ENCODE measurements around the gene COL8A2. TPM values are rescaled to one million over a fixed set of nuclear protein-coding genes. Genes with fewer than 3 reads are reported as not detected.

The COL8A2 gene
- total RNA-seq, 1 donor from 2014 or later = 1.2 TPM

DNA sequence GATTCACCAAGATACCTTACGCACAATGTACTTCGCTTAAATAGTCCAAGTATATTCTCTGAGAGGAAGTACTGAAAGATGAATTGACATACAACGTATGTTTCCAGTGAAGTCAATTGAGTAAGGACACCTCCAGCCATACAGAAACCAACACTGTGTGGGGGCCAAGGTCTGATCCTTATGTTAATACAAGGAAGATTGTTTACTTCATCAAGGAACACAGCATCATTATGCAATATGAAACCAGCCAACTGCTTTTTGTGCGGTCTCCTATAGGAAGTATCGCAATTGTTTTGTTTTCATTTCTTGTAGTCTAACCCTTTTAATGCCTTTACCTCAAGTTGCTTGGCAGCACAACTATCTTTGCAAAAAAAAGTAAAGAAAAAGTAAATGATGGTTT is 69.3 kb downstream of the COL8A2 start:
- Histone ChIP-seq H3K36me3 (peaks cover 25% of the 10 kb centered on the region), H3K27me3 (ENCODE audit: low read depth) (no peaks in the 10 kb centered on the region), H3K4me1 (no peaks in the 10 kb centered on the region), H3K27ac (replicated peaks) (no peak overlapping the region), H3K9me3 (replicated peaks) (no peaks in the 10 kb centered on the region), H3K4me3 (no peak overlapping the region)
- TF ChIP-seq, protein P1, sequence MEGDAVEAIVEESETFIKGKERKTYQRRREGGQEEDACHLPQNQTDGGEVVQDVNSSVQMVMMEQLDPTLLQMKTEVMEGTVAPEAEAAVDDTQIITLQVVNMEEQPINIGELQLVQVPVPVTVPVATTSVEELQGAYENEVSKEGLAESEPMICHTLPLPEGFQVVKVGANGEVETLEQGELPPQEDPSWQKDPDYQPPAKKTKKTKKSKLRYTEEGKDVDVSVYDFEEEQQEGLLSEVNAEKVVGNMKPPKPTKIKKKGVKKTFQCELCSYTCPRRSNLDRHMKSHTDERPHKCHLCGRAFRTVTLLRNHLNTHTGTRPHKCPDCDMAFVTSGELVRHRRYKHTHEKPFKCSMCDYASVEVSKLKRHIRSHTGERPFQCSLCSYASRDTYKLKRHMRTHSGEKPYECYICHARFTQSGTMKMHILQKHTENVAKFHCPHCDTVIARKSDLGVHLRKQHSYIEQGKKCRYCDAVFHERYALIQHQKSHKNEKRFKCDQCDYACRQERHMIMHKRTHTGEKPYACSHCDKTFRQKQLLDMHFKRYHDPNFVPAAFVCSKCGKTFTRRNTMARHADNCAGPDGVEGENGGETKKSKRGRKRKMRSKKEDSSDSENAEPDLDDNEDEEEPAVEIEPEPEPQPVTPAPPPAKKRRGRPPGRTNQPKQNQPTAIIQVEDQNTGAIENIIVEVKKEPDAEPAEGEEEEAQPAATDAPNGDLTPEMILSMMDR (IDR thresholded peaks at IDR 0.05; ENCODE audit: borderline replicate concordance) = no peak
- intact Hi-C loops (cut with micrococcal nuclease) = no loop called here
- no peak for DNase-seq

DNA sequence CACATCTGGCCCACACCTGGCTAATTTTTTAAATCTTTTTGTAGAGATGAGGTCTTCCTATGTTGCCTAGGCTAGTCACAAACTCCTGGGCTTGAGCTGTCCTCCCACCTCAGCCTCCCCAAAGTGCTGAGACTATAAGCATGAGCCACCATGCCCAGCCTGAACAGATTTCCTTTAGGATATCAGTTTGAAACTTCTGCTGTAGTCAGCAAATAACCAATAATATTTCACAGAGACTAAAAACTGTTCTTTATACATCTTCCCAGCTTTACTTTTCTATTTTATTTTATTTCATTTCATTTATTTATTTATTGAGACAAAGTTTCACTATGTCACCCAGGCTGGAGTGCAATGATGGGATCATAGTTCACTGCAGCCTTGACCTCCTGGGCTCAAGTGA is 71.0 kb downstream of the COL8A2 start:
- no peaks in the 10 kb centered on the region for H3K4me1 ChIP-seq
- TF ChIP-seq, protein P1 (IDR thresholded peaks at IDR 0.05; ENCODE audit: borderline replicate concordance) = no peak
- DNase-seq = no peak
- no peak overlapping the region for H3K4me3 ChIP-seq
- no peaks in the 10 kb centered on the region for H3K27me3 ChIP-seq (ENCODE audit: low read depth)
- no peaks in the 10 kb centered on the region for H3K9me3 ChIP-seq (replicated peaks)
- peaks cover 24% of the 10 kb centered on the region for H3K36me3 ChIP-seq
- intact Hi-C loops (cut with micrococcal nuclease) = no loop called here
- H3K27ac ChIP-seq (replicated peaks) = no peak overlapping the region

DNA sequence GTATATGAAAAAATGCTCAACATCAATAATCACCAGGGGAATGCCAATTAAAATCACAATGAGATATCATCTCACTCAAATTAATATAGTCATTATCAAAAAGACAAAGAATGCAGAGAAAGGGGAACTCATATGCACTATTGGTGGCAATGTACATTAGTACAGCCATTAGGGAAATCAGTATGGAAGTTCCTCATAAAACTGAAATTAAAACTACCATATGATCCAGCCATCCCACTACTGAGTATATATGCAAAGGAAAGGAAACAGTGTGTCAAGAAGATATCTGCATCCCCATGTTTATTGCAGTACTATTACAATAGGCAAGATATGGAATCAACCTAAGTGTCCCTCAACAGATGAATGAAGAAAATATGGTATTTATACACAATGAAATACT is 73.2 kb downstream of the COL8A2 start:
- intact Hi-C loops (cut with micrococcal nuclease) = no loop called here
- no peak for DNase-seq
- TF ChIP-seq, protein P1 (IDR thresholded peaks at IDR 0.05; ENCODE audit: borderline replicate concordance) = no peak
- Histone ChIP-seq H3K4me1 (no peaks in the 10 kb centered on the region), H3K27me3 (ENCODE audit: low read depth) (no peaks in the 10 kb centered on the region), H3K9me3 (replicated peaks) (no peaks in the 10 kb centered on the region), H3K27ac (replicated peaks) (no peak overlapping the region), H3K4me3 (no peak overlapping the region), H3K36me3 (peaks cover 42% of the 10 kb centered on the region)

Other genes starting within 250 kb of the COL8A2 start
- 18.8 TPM for gene AGO1, start 242.0 kb downstream of the COL8A2 start, total RNA-seq
- gene AGO3, start 194.1 kb downstream of the COL8A2 start, total RNA-seq = 12.1 TPM
- gene TEKT2, start 41.1 kb downstream of the COL8A2 start, total RNA-seq = not detected
- gene ADPRS, start 36.3 kb downstream of the COL8A2 start, total RNA-seq = 17.8 TPM
- gene TRAPPC3, start 24.3 kb upstream of the COL8A2 start, total RNA-seq = 54.6 TPM
- gene MAP7D1, start 30.9 kb upstream of the COL8A2 start, total RNA-seq = 363 TPM
- gene THRAP3, start 99.2 kb upstream of the COL8A2 start, total RNA-seq = 59.0 TPM
- gene SH3D21, start 181.1 kb upstream of the COL8A2 start, total RNA-seq = 1.9 TPM
- 10.6 TPM for gene EVA1B, start 198.4 kb upstream of the COL8A2 start, total RNA-seq

All from left ventricle myocardium inferior (tissue), 1 donor.